ENCODE measurements around the gene RPL18. TPM values are rescaled to one million over a fixed set of nuclear protein-coding genes. Genes with fewer than 3 reads are reported as not detected.
A peak's percentile ranks its signal among the peaks of the same experiment; 100 is the strongest.

RPL18 gene
- total RNA-seq, 1 donor from 2014 or later: 1,815 TPM

DNA sequence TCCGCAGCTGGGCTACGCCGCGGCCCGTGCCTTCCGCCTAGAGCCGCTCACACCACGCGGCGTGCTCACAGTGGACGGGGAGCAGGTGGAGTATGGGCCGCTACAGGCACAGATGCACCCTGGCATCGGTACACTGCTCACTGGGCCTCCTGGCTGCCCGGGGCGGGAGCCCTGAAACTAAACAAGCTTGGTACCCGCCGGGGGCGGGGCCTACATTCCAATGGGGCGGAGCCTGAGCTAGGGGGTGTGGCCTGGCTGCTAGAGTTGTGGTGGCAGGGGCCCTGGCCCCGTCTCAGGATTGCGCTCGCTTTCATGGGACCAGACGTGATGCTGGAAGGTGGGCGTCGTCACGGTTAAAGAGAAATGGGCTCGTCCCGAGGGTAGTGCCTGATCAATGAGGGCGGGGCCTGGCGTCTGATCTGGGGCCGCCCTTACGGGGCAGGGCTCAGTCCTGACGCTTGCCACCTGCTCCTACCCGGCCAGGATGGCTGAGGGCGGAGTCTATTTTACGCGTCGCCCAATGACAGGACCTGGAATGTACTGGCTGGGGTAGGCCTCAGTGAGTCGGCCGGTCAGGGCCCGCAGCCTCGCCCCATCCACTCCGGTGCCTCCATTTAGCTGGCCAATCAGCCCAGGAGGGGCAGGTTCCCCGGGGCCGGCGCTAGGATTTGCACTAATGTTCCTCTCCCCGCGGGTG is 10.8 kb upstream of the RPL18 start:
- Mint-ChIP-seq H3K4me3 (peak overlapping the region; percentile 76), H3K27ac (peak overlapping the region; percentile 96), H3K36me3 (peaks cover 3% of the 10 kb centered on the region), H3K9me3 (no peaks in the 10 kb centered on the region), H3K4me1 (ENCODE audit: unreplicated experiment) (peaks cover 35% of the 10 kb centered on the region), H3K27me3 (no peaks in the 10 kb centered on the region)
- TF ChIP-seq, protein P1, sequence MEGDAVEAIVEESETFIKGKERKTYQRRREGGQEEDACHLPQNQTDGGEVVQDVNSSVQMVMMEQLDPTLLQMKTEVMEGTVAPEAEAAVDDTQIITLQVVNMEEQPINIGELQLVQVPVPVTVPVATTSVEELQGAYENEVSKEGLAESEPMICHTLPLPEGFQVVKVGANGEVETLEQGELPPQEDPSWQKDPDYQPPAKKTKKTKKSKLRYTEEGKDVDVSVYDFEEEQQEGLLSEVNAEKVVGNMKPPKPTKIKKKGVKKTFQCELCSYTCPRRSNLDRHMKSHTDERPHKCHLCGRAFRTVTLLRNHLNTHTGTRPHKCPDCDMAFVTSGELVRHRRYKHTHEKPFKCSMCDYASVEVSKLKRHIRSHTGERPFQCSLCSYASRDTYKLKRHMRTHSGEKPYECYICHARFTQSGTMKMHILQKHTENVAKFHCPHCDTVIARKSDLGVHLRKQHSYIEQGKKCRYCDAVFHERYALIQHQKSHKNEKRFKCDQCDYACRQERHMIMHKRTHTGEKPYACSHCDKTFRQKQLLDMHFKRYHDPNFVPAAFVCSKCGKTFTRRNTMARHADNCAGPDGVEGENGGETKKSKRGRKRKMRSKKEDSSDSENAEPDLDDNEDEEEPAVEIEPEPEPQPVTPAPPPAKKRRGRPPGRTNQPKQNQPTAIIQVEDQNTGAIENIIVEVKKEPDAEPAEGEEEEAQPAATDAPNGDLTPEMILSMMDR (conservative IDR thresholded peaks at IDR 0.05): no peak
- DNase-seq (ENCODE audit: extremely low spot score, unreplicated experiment): peak; percentile 76

DNA sequence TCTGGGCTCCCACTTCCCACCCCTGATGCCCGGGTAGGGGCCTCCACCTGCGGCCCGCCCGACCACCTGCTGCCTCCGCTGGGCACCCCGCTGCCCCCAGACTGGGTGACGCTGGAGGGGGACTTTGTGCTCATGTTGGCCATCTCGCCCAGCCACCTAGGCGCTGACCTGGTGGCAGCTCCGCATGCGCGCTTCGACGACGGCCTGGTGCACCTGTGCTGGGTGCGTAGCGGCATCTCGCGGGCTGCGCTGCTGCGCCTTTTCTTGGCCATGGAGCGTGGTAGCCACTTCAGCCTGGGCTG is 10.3 kb upstream of the RPL18 start:
- Mint-ChIP-seq H3K27me3 (no peaks in the 10 kb centered on the region), H3K36me3 (peaks cover 3% of the 10 kb centered on the region), H3K9me3 (no peaks in the 10 kb centered on the region), H3K4me1 (ENCODE audit: unreplicated experiment) (peaks cover 30% of the 10 kb centered on the region), H3K27ac (no peak overlapping the region), H3K4me3 (no peak overlapping the region)
- TF ChIP-seq, protein P1 (conservative IDR thresholded peaks at IDR 0.05): no peak
- no peak for DNase-seq (ENCODE audit: extremely low spot score, unreplicated experiment)

DNA sequence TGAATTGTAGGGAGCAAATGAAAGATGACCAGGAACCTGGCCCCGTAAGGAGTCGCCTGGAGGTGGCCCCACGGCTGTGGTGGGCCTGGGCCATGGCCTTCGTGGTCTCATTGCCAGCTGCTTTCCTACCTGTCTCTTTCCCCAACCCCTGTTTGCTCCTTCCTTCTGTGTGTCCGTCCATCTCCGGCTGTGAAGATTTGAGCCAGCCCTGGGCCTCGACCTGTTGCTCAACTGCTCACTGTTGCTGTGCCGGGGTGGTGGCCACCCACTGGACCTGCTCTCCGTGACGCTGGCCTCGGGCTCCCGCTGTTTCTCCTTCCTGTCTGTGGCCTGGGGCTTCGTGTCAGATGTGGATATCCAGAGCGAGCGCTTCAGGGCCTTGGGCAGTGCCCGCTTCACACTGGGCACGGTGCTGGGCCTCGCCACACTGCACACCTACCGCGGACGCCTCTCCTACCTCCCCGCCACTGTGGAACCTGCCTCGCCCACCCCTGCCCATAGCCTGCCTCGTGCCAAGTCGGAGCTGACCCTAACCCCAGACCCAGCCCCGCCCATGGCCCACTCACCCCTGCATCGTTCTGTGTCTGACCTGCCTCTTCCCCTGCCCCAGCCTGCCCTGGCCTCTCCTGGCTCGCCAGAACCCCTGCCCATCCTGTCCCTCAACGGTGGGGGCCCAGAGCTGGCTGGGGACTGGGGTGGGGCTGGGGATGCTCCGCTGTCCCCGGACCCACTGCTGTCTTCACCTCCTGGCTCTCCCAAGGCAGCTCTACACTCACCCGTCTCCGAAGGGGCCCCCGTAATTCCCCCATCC is 9.7 kb upstream of the RPL18 start:
- Mint-ChIP-seq H3K4me3 (peak overlapping the region; percentile 45), H3K9me3 (no peaks in the 10 kb centered on the region), H3K27ac (peak overlapping the region; percentile 56), H3K27me3 (no peaks in the 10 kb centered on the region), H3K4me1 (ENCODE audit: unreplicated experiment) (peaks cover 31% of the 10 kb centered on the region), H3K36me3 (peaks cover 3% of the 10 kb centered on the region)
- no peak for DNase-seq (ENCODE audit: extremely low spot score, unreplicated experiment)
- TF ChIP-seq, protein P1 (conservative IDR thresholded peaks at IDR 0.05): no peak

DNA sequence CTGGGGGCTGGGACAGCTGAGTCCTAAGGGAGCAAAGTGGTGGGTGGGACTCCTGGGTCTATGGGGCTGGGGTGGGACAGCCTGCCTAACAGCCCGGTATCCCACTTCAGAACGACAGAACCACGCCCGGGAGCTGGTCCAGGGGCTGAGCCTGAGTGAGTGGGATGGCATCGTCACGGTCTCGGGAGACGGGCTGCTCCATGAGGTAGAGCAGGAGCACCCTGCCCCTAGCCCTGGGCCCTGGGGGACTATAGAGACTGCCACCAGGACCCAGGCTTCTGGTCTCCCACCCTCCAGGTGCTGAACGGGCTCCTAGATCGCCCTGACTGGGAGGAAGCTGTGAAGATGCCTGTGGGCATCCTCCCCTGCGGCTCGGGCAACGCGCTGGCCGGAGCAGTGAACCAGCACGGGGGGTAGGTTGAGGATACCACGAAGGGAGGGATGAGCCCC is 8.9 kb upstream of the RPL18 start:
- Mint-ChIP-seq H3K27ac (peak overlapping the region; percentile 66), H3K27me3 (no peaks in the 10 kb centered on the region), H3K4me1 (ENCODE audit: unreplicated experiment) (peaks cover 37% of the 10 kb centered on the region), H3K9me3 (no peaks in the 10 kb centered on the region), H3K4me3 (no peak overlapping the region), H3K36me3 (peaks cover 3% of the 10 kb centered on the region)
- TF ChIP-seq, protein P1 (conservative IDR thresholded peaks at IDR 0.05): no peak
- DNase-seq (ENCODE audit: extremely low spot score, unreplicated experiment): no peak

DNA sequence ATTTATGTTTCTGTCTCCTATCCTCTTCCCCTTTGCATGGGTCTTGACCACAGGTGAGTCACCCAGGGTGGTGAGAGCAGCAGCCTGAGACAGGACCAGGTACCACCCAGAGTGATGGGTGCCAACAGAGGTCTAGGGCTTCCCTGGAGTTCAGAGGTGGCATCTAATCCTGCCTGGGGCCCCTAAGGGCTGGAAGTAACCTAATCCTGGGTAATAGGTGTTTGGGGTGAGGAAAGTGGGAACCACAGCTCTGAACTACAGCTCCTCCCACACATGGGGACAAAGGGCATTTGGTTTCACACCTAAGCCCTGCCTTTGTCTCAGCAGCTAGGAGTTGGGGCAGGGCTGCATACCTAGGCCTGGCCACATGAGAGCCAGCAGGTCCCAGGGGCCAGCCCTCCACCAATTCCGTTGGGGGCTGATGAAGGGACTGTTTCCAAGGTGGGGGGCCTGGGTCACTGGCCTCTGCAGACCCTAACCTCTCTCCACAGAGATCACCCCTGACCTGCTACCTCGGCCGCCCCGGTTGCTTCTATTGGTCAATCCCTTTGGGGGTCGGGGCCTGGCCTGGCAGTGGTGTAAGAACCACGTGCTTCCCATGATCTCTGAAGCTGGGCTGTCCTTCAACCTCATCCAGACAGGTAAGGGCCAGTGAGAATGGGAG is 8.4 kb upstream of the RPL18 start:
- Mint-ChIP-seq H3K9me3 (no peaks in the 10 kb centered on the region), H3K4me1 (ENCODE audit: unreplicated experiment) (peaks cover 34% of the 10 kb centered on the region), H3K27me3 (no peaks in the 10 kb centered on the region), H3K27ac (peak overlapping the region; percentile 66), H3K36me3 (peaks cover under 1% of the 10 kb centered on the region), H3K4me3 (peak overlapping the region; percentile 57)
- TF ChIP-seq, protein P1 (conservative IDR thresholded peaks at IDR 0.05): no peak
- no peak for DNase-seq (ENCODE audit: extremely low spot score, unreplicated experiment)
